ENCODE results near the gene LRTM2. TPM values are rescaled to one million over a fixed set of nuclear protein-coding genes. Genes with fewer than 3 reads are reported as not detected.

The LRTM2 gene
- total RNA-seq, 1 donor from 2014 or later, result not detected

- H3K4me3 ChIP-seq (ENCODE audit: low read depth, low read length), result no peak overlapping the region
- no peak for DNase-seq (ENCODE audit: low read depth)
- no peak for TF ChIP-seq CTCF (conservative IDR thresholded peaks at IDR 0.05; ENCODE audit: low read depth, low read length)
These were observed 10.9 kb downstream of the LRTM2 start for GRCh38 chr12:1830981-1831963.

GRCh38 chr12:1832801-1833595 lies 12.6 kb downstream of the LRTM2 start:
- DNase-seq (ENCODE audit: low read depth), result no peak
- no peak for TF ChIP-seq CTCF (conservative IDR thresholded peaks at IDR 0.05; ENCODE audit: low read depth, low read length)

GRCh38 chr12:1833596-1834028 lies 13.2 kb downstream of the LRTM2 start:
- TF ChIP-seq CTCF (conservative IDR thresholded peaks at IDR 0.05; ENCODE audit: low read depth, low read length), result no peak
- H3K4me3 ChIP-seq (ENCODE audit: low read depth, low read length), result no peak overlapping the region
- no peak for DNase-seq (ENCODE audit: low read depth)

More at GRCh38 chr12:1832801-1833595, 12.6 kb downstream of the LRTM2 start:
- H3K4me3 ChIP-seq (ENCODE audit: low read depth, low read length), result no peak overlapping the region

- DNase-seq (ENCODE audit: low read depth), result no peak
- no peak overlapping the region for H3K4me3 ChIP-seq (ENCODE audit: low read depth, low read length)
- TF ChIP-seq CTCF (conservative IDR thresholded peaks at IDR 0.05; ENCODE audit: low read depth, low read length), result no peak
These were observed 14.0 kb downstream of the LRTM2 start for GRCh38 chr12:1834186-1834925.

GRCh38 chr12:1835211-1836131 lies 15.1 kb downstream of the LRTM2 start:
- no peak for DNase-seq (ENCODE audit: low read depth)
- no peak overlapping the region for H3K4me3 ChIP-seq (ENCODE audit: low read depth, low read length)
- TF ChIP-seq CTCF (conservative IDR thresholded peaks at IDR 0.05; ENCODE audit: low read depth, low read length), result no peak

Measured in epithelial cell of proximal tubule (primary cell).